Thyroid gland (tissue), 4 donors: ENCODE measurements around the gene AGBL4.

Source experiments
- CTCF ChIP-seq, 6 experiments: fragments of 200-600 bp in 3 of 6; fragments of 450-650 bp in 3 of 6; sonication (generic) in 3 of 6; IDR thresholded peaks; one replicate each; pipeline ENCODE4 v1.5.1; 2016 to 2019; ENCODE audit warnings: antibody characterized with exemption in 6 of 6, mild to moderate bottlenecking in 2 of 6, inconsistent platforms in 1 of 6, moderate library complexity in 1 of 6
- POLR2A ChIP-seq, 2 donors: fragments of 450-650 bp; IDR thresholded peaks; one replicate each; pipeline ENCODE4 v1.6.1; 2017; ENCODE audit warnings: antibody characterized with exemption in 2 of 2, mild to moderate bottlenecking in 2 of 2, moderate library complexity in 1 of 2

- no peak for TF ChIP-seq POLR2A (IDR thresholded peaks at IDR 0.05)
- no peak for TF ChIP-seq CTCF (IDR thresholded peaks at IDR 0.05)
Measured at GRCh38 chr1:49864581-49864980, 159.2 kb downstream of the AGBL4 start.
